ENCODE measurements around the gene UTS2B. TPM values are rescaled to one million over a fixed set of nuclear protein-coding genes. Genes with fewer than 3 reads are reported as not detected.

The UTS2B gene
- polyA plus RNA-seq, 1 experiment, result 1.2 TPM

DNA sequence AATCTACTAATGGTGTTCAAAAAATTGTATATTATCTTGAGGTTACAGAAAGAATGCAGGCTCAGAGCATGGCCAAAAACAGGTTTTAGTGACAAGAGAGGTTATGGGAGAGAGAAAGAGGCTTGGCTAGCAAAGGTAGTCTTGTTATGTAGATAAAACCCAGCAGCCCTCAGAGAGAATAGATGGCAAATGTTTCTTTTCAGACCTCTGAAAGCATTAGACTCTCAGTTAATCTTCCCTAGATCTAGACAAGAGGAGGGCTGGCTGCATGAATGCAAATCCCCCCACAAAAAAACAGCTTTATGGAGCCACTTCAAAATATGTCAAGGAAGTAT, 69.1 kb downstream of the UTS2B start:
- no peak overlapping the region for H3K27ac ChIP-seq (ENCODE audit: low read depth, low read length)
- H3K4me3 ChIP-seq (ENCODE audit: low read depth, low read length), result no peak overlapping the region
- no peaks in the 10 kb centered on the region for H3K27me3 ChIP-seq (ENCODE audit: control insufficient read depth, insufficient read depth, low read length)
- ChIA-PET CTCF (no interaction called here), POLR2A (no interaction called here)
- DNase-seq (ENCODE audit: low read depth, low spot score), result no peak
- no peaks in the 10 kb centered on the region for H3K9me3 ChIP-seq (ENCODE audit: control insufficient read depth, insufficient read depth, low read length)
- TF ChIP-seq, protein P1, sequence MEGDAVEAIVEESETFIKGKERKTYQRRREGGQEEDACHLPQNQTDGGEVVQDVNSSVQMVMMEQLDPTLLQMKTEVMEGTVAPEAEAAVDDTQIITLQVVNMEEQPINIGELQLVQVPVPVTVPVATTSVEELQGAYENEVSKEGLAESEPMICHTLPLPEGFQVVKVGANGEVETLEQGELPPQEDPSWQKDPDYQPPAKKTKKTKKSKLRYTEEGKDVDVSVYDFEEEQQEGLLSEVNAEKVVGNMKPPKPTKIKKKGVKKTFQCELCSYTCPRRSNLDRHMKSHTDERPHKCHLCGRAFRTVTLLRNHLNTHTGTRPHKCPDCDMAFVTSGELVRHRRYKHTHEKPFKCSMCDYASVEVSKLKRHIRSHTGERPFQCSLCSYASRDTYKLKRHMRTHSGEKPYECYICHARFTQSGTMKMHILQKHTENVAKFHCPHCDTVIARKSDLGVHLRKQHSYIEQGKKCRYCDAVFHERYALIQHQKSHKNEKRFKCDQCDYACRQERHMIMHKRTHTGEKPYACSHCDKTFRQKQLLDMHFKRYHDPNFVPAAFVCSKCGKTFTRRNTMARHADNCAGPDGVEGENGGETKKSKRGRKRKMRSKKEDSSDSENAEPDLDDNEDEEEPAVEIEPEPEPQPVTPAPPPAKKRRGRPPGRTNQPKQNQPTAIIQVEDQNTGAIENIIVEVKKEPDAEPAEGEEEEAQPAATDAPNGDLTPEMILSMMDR (IDR thresholded peaks at IDR 0.05; ENCODE audit: low read depth, low read length), result no peak

DNA sequence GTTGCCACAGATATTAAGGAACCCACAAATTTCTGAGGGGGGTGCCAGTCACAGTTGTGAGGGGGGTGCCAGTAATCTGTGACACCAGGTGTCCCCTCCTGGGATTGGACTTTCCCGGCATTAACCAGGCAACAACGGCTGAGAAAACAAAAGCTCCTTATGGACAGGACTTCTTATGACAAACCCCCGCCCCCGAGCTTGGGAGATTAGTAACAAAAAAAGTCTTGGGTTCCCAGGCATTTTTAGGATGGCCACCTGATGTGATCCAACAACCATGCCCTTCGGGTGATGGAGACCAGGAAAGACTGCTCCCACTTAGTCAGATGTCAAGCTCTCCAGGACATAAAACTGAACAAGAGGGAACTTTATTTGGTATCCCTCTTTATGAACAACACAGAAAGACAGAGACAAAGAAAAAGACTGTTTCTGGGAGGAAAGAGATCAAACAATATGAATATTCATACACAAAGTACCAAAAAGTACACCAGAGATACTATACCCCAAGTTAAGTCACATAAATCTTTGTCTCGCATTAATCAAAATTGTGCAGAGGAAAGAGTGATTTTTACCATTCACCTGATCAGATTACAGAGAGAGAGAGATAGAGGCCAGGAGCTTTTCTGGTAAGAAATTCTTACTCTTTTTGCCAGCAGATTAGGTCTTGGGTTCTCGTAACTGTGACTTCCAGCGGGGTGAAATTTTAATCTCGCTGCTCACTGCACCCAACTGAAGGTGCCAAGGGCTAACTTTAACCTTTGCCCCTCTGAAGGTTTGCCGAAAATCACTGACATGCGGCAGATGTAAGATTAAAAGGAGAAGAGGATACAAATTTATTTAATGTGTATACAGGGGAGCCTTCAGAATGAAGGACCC, 69.7 kb downstream of the UTS2B start:
- DNase-seq (ENCODE audit: low read depth, low spot score), result no peak
- no peak overlapping the region for H3K4me3 ChIP-seq (ENCODE audit: low read depth, low read length)
- TF ChIP-seq, protein P1 (IDR thresholded peaks at IDR 0.05; ENCODE audit: low read depth, low read length), result no peak
- ChIA-PET CTCF (no interaction called here), POLR2A (no interaction called here)
- no peaks in the 10 kb centered on the region for H3K27me3 ChIP-seq (ENCODE audit: control insufficient read depth, insufficient read depth, low read length)
- H3K9me3 ChIP-seq (ENCODE audit: control insufficient read depth, insufficient read depth, low read length), result no peaks in the 10 kb centered on the region
- H3K27ac ChIP-seq (ENCODE audit: low read depth, low read length), result no peak overlapping the region

DNA sequence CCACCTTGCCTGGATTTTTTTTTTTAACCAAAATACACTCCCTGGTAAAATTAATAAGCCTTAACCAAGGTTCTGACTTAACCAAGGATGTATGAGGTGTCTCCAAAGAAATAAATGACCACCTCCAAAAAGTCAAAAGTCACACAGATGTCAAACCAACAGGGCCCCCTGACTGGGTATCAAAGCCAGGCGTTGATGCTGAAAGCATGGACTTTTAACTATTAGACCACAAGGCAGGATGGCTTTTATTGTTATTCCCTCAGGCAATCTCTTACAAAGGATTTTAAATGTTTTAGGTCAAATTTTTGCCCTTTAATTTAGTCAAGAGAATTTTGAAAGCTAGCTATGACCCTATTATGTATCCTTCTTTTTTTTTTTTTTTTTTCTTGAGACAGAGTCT, 70.8 kb downstream of the UTS2B start:
- no peaks in the 10 kb centered on the region for H3K27me3 ChIP-seq (ENCODE audit: control insufficient read depth, insufficient read depth, low read length)
- no peak overlapping the region for H3K27ac ChIP-seq (ENCODE audit: low read depth, low read length)
- POLR2A ChIA-PET, result no interaction called here
- CTCF ChIA-PET, result no interaction called here
- H3K9me3 ChIP-seq (ENCODE audit: control insufficient read depth, insufficient read depth, low read length), result no peaks in the 10 kb centered on the region
- H3K4me3 ChIP-seq (ENCODE audit: low read depth, low read length), result no peak overlapping the region
- TF ChIP-seq, protein P1 (IDR thresholded peaks at IDR 0.05; ENCODE audit: low read depth, low read length), result no peak
- DNase-seq (ENCODE audit: low read depth, low spot score), result no peak

DNA sequence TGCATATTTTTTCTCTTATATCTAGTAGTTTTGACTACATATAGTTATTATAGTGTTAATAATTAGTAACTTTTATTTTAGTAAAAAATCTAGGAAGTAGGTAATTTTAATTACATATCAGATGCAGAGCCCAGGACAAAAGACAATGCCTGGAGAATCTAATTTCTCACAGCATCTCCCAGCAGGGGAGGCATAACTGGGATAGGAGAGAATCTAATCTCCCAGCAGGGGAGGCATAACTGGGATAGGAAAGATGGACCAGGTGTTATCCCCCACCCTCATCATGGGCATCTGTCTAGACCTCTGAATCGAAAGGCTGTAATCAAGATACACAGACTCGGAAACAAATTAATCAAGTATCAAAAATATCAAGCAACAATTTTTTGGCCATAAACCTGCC, 73.0 kb downstream of the UTS2B start:
- no peak for DNase-seq (ENCODE audit: low read depth, low spot score)
- TF ChIP-seq, protein P1 (IDR thresholded peaks at IDR 0.05; ENCODE audit: low read depth, low read length), result no peak
- Histone ChIP-seq H3K4me3 (ENCODE audit: low read depth, low read length) (no peak overlapping the region), H3K27ac (ENCODE audit: low read depth, low read length) (no peak overlapping the region), H3K9me3 (ENCODE audit: control insufficient read depth, insufficient read depth, low read length) (no peaks in the 10 kb centered on the region), H3K27me3 (ENCODE audit: control insufficient read depth, insufficient read depth, low read length) (no peaks in the 10 kb centered on the region)
- POLR2A ChIA-PET, result no interaction called here
- CTCF ChIA-PET, result no interaction called here

DNA sequence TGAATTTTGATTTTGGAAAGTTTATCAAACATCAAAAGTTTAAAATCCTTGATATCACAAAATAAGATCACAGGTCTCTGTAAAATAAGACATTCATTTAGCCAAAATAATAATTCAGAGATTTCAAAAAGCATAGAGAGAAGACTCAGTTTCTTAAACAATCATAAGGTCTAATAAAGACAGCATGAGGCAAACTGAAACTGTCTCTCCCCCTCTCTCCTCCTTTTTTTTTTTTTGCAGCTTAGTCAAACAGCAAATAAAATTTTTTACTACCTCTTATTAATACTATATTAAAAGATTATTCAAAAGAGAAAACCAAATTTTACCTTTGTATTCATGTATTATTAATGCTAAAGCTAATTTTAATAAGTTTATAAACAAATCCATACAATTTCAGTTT, 73.9 kb downstream of the UTS2B start:
- Histone ChIP-seq H3K27me3 (ENCODE audit: control insufficient read depth, insufficient read depth, low read length) (no peaks in the 10 kb centered on the region), H3K9me3 (ENCODE audit: control insufficient read depth, insufficient read depth, low read length) (no peaks in the 10 kb centered on the region), H3K4me3 (ENCODE audit: low read depth, low read length) (no peak overlapping the region), H3K27ac (ENCODE audit: low read depth, low read length) (no peak overlapping the region)
- ChIA-PET POLR2A (no interaction called here), CTCF (interaction anchor here (1.0 kb wide), 1 partner anchor 12 kb away, joined by 4 read pairs; no protein-coding TSS in a partner anchor)
- TF ChIP-seq, protein P1 (IDR thresholded peaks at IDR 0.05; ENCODE audit: low read depth, low read length), result no peak
- no peak for DNase-seq (ENCODE audit: low read depth, low spot score)
